Measurements from ENCODE around the gene BAX. TPM values are rescaled to one million over a fixed set of nuclear protein-coding genes. Genes with fewer than 3 reads are reported as not detected.

The BAX gene
- total and polyA plus RNA-seq, 9 of the 15 experiments (the other 6 are each of a cell fraction or from before 2014, with no cell fraction given): 3.2 to 95.4 (median 44.5) TPM

GRCh38 chr19:48967346-48968178, 12.9 kb downstream of the BAX start (continued):
- TF ChIP-seq ZBTB7A (IDR thresholded peaks at IDR 0.05; ENCODE audit: borderline replicate concordance, control insufficient read depth, low read depth, low read length) (peak; percentile 70), ZC3H4 (CRISPR knock-in tag; IDR thresholded peaks at IDR 0.05; ENCODE audit: borderline replicate concordance) (peak; percentile 31; the same call in 1 of the 2 replicates), RFX1 (IDR thresholded peaks at IDR 0.05) (peak; percentile 48; the same call in 1 of the 2 replicates), DPF2 (IDR thresholded peaks at IDR 0.05) (0 out of 2 replicates have a peak, but pooled peaks have one; percentile 65), ZZZ3 (IDR thresholded peaks at IDR 0.05) (no peak), PML (IDR thresholded peaks at IDR 0.05; ENCODE audit: low read length) (peak; percentile 74; the same call in 1 of the 2 replicates), SPI1 (IDR thresholded peaks at IDR 0.05; ENCODE audit: borderline replicate concordance, low read depth, low read length) (peak; percentile 56; the same call in 1 of the 2 replicates), ZNF707 (CRISPR knock-in tag; conservative IDR thresholded peaks at IDR 0.05) (no peak), ZNF3 (CRISPR knock-in tag; IDR thresholded peaks at IDR 0.05) (peak; percentile 44), ZFPM2 (CRISPR knock-in tag; IDR thresholded peaks at IDR 0.05) (peak; percentile 94; the same call in 1 of the 2 replicates), SRSF3 (IDR thresholded peaks at IDR 0.05; ENCODE audit: insufficient read depth, low read length) (no peak)
- TF ChIP-seq, protein P1, sequence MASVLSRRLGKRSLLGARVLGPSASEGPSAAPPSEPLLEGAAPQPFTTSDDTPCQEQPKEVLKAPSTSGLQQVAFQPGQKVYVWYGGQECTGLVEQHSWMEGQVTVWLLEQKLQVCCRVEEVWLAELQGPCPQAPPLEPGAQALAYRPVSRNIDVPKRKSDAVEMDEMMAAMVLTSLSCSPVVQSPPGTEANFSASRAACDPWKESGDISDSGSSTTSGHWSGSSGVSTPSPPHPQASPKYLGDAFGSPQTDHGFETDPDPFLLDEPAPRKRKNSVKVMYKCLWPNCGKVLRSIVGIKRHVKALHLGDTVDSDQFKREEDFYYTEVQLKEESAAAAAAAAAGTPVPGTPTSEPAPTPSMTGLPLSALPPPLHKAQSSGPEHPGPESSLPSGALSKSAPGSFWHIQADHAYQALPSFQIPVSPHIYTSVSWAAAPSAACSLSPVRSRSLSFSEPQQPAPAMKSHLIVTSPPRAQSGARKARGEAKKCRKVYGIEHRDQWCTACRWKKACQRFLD (CRISPR knock-in tag; IDR thresholded peaks at IDR 0.05): peak; percentile 72; the same call in 1 of the 2 replicates
- TF ChIP-seq, protein P2, sequence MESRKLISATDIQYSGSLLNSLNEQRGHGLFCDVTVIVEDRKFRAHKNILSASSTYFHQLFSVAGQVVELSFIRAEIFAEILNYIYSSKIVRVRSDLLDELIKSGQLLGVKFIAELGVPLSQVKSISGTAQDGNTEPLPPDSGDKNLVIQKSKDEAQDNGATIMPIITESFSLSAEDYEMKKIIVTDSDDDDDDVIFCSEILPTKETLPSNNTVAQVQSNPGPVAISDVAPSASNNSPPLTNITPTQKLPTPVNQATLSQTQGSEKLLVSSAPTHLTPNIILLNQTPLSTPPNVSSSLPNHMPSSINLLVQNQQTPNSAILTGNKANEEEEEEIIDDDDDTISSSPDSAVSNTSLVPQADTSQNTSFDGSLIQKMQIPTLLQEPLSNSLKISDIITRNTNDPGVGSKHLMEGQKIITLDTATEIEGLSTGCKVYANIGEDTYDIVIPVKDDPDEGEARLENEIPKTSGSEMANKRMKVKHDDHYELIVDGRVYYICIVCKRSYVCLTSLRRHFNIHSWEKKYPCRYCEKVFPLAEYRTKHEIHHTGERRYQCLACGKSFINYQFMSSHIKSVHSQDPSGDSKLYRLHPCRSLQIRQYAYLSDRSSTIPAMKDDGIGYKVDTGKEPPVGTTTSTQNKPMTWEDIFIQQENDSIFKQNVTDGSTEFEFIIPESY (CRISPR knock-in tag; IDR thresholded peaks at IDR 0.05): 0 out of 2 replicates have a peak, but pooled peaks have one; percentile 52
- TF ChIP-seq, protein P3, sequence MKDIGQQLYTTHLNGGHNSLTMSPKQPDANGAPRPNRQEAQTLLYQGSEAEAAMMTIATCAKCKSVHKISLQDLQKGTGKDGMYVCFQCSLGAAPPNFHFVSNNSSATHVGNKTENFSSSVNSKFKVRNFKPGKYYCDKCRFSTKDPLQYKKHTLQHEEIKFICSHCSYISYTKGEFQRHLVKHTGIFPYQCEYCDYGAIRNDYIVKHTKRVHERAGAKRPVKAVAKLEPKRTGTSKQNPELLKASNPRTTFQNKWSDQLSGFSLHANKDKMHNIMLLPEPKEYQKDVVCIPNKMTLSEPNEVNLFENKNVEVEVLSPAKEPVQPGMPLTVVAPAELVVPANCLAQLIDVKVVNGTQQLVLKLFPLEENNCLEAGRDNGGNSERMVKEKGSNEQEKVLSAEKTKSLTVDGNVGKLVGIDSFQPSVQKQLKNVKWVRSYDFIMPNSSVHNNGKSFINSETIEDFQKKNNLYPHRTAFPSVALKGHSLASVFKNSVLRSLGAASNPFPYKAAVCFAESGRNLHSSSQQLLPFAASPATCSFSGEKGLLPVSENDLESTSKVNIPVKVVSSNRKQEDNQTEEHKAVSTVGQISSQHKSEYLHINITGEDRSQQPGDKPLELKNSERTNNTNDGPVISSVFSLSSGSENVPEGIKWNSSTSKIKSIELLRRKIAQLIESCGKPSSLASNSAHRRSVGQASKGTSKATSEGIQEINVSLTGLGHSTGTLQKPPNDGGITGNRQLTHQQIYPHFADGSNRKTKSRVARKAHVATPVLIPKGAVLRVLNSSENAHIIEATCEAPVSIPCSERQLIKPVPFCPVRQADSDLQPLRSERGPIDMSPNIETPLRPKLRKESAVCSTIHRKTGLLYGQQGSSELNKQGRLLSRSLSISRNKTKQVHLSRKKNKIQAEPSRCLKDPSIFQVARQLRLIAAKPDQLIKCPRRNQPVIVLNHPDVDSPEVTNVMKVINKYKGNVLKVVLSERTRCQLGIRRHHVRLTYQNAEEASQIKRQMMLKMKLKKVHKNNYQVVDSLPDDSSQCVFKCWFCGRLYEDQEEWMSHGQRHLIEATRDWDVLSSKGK (CRISPR knock-in tag; IDR thresholded peaks at IDR 0.05): peak; percentile 61; the same call in 1 of the 2 replicates
- TF ChIP-seq, protein P4, sequence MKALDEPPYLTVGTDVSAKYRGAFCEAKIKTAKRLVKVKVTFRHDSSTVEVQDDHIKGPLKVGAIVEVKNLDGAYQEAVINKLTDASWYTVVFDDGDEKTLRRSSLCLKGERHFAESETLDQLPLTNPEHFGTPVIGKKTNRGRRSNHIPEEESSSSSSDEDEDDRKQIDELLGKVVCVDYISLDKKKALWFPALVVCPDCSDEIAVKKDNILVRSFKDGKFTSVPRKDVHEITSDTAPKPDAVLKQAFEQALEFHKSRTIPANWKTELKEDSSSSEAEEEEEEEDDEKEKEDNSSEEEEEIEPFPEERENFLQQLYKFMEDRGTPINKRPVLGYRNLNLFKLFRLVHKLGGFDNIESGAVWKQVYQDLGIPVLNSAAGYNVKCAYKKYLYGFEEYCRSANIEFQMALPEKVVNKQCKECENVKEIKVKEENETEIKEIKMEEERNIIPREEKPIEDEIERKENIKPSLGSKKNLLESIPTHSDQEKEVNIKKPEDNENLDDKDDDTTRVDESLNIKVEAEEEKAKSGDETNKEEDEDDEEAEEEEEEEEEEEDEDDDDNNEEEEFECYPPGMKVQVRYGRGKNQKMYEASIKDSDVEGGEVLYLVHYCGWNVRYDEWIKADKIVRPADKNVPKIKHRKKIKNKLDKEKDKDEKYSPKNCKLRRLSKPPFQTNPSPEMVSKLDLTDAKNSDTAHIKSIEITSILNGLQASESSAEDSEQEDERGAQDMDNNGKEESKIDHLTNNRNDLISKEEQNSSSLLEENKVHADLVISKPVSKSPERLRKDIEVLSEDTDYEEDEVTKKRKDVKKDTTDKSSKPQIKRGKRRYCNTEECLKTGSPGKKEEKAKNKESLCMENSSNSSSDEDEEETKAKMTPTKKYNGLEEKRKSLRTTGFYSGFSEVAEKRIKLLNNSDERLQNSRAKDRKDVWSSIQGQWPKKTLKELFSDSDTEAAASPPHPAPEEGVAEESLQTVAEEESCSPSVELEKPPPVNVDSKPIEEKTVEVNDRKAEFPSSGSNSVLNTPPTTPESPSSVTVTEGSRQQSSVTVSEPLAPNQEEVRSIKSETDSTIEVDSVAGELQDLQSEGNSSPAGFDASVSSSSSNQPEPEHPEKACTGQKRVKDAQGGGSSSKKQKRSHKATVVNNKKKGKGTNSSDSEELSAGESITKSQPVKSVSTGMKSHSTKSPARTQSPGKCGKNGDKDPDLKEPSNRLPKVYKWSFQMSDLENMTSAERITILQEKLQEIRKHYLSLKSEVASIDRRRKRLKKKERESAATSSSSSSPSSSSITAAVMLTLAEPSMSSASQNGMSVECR (CRISPR knock-in tag; IDR thresholded peaks at IDR 0.05): 0 out of 2 replicates have a peak, but pooled peaks have one; percentile 19
